ENCODE measurements around the gene EVA1A. TPM values are rescaled to one million over a fixed set of nuclear protein-coding genes. Genes with fewer than 3 reads are reported as not detected.

The EVA1A gene
- total RNA-seq, 1 donor from 2014 or later, result 19.9 TPM

DNA sequence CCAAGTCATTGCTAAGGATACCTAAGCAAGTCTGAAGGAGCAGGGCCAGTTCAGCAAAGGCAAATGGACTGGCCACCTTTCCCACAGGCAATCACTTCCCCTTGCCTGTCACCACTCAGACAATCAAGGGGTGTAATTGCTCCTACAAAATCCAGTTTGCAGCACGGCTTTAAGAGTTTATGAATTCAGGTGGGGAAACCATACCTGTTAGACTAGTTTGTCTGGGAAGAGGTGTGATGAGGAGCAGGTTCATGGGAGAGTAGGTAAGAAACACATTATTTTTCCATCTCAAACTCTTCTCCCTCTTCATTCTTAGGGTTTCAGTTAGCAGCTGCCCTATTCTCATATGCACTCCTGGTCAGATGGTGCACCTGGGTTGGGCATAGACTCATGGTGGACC, 102.5 kb downstream of the EVA1A start:
- Mint-ChIP-seq H3K4me1 (ENCODE audit: unreplicated experiment) (no peaks in the 10 kb centered on the region), H3K36me3 (ENCODE audit: low read depth, unreplicated experiment) (no peaks in the 10 kb centered on the region), H3K27ac (ENCODE audit: unreplicated experiment) (no peak overlapping the region), H3K4me3 (ENCODE audit: unreplicated experiment) (no peak overlapping the region), H3K9me3 (ENCODE audit: unreplicated experiment) (no peaks in the 10 kb centered on the region), H3K27me3 (ENCODE audit: unreplicated experiment) (no peaks in the 10 kb centered on the region)
- DNase-seq (ENCODE audit: low spot score), result no peak
- TF ChIP-seq, protein P1, sequence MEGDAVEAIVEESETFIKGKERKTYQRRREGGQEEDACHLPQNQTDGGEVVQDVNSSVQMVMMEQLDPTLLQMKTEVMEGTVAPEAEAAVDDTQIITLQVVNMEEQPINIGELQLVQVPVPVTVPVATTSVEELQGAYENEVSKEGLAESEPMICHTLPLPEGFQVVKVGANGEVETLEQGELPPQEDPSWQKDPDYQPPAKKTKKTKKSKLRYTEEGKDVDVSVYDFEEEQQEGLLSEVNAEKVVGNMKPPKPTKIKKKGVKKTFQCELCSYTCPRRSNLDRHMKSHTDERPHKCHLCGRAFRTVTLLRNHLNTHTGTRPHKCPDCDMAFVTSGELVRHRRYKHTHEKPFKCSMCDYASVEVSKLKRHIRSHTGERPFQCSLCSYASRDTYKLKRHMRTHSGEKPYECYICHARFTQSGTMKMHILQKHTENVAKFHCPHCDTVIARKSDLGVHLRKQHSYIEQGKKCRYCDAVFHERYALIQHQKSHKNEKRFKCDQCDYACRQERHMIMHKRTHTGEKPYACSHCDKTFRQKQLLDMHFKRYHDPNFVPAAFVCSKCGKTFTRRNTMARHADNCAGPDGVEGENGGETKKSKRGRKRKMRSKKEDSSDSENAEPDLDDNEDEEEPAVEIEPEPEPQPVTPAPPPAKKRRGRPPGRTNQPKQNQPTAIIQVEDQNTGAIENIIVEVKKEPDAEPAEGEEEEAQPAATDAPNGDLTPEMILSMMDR (IDR thresholded peaks at IDR 0.05; ENCODE audit: unreplicated experiment), result no peak

DNA sequence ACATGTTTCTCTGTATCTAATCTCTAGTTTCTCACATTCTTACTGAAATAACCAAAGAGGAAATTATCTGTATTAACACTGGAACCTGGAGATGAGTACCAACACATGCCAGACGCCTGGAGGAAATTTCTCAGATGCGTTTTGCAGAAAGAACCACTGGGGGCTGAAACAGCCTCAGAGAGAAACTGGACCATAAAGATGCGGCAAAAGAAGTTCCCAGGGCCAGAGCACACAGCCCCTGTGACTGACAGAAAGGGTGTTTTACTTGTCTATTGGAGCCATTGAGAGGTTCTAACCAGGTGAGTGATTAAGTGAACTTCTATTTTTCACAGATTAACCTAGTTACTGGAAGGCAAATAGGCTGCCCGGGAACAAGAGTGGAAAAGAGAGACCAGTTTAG, 103.9 kb downstream of the EVA1A start:
- no peak for DNase-seq (ENCODE audit: low spot score)
- no peaks in the 10 kb centered on the region for H3K9me3 Mint-ChIP-seq (ENCODE audit: unreplicated experiment)
- H3K4me1 Mint-ChIP-seq (ENCODE audit: unreplicated experiment), result no peaks in the 10 kb centered on the region
- H3K27me3 Mint-ChIP-seq (ENCODE audit: unreplicated experiment), result no peaks in the 10 kb centered on the region
- H3K27ac Mint-ChIP-seq (ENCODE audit: unreplicated experiment), result no peak overlapping the region
- H3K36me3 Mint-ChIP-seq (ENCODE audit: low read depth, unreplicated experiment), result no peaks in the 10 kb centered on the region
- no peak overlapping the region for H3K4me3 Mint-ChIP-seq (ENCODE audit: unreplicated experiment)
- TF ChIP-seq, protein P1 (IDR thresholded peaks at IDR 0.05; ENCODE audit: unreplicated experiment), result no peak

DNA sequence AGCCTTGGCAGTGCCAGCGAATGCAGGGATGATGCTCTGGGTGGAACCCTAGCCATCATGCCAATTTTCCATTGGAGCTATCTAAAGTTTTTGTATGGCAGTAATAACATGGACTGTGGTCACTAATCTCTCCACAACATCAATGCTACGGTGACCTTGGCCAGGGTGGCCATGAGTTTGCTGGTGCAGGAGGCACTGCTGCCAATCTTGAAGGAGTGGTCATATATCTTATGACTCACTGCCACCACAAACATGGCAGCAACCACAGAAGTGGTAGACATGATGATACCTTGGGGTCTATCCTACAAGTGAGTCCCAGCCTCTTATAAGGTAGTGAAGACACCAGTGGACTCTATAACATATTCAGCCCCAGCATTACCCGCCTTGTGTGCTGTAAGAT, 104.6 kb downstream of the EVA1A start:
- H3K4me3 Mint-ChIP-seq (ENCODE audit: unreplicated experiment), result no peak overlapping the region
- no peaks in the 10 kb centered on the region for H3K36me3 Mint-ChIP-seq (ENCODE audit: low read depth, unreplicated experiment)
- TF ChIP-seq, protein P1 (IDR thresholded peaks at IDR 0.05; ENCODE audit: unreplicated experiment), result no peak
- no peaks in the 10 kb centered on the region for H3K27me3 Mint-ChIP-seq (ENCODE audit: unreplicated experiment)
- H3K27ac Mint-ChIP-seq (ENCODE audit: unreplicated experiment), result no peak overlapping the region
- H3K9me3 Mint-ChIP-seq (ENCODE audit: unreplicated experiment), result no peaks in the 10 kb centered on the region
- DNase-seq (ENCODE audit: low spot score), result no peak
- H3K4me1 Mint-ChIP-seq (ENCODE audit: unreplicated experiment), result no peaks in the 10 kb centered on the region

DNA sequence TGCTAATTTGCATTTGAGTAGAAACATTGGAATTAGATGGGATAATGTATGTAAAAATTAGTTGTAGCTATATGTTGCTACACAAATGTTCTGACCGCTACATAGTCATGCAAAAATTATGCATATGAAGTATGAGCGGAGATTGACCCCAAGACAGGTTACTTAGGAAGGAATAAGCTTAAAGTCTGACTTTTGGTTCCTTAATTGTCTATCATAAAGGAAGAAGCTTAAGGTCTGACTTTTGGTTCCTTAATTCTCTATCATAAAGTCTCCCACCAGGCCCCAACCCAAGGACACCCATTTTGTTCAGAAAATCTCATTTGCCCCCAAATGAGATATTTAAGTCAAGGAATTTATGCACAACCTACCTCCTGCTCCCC, 106.5 kb downstream of the EVA1A start:
- no peak overlapping the region for H3K27ac Mint-ChIP-seq (ENCODE audit: unreplicated experiment)
- no peaks in the 10 kb centered on the region for H3K9me3 Mint-ChIP-seq (ENCODE audit: unreplicated experiment)
- H3K27me3 Mint-ChIP-seq (ENCODE audit: unreplicated experiment), result no peaks in the 10 kb centered on the region
- H3K36me3 Mint-ChIP-seq (ENCODE audit: low read depth, unreplicated experiment), result no peaks in the 10 kb centered on the region
- DNase-seq (ENCODE audit: low spot score), result no peak
- H3K4me3 Mint-ChIP-seq (ENCODE audit: unreplicated experiment), result no peak overlapping the region
- no peaks in the 10 kb centered on the region for H3K4me1 Mint-ChIP-seq (ENCODE audit: unreplicated experiment)
- TF ChIP-seq, protein P1 (IDR thresholded peaks at IDR 0.05; ENCODE audit: unreplicated experiment), result no peak

DNA sequence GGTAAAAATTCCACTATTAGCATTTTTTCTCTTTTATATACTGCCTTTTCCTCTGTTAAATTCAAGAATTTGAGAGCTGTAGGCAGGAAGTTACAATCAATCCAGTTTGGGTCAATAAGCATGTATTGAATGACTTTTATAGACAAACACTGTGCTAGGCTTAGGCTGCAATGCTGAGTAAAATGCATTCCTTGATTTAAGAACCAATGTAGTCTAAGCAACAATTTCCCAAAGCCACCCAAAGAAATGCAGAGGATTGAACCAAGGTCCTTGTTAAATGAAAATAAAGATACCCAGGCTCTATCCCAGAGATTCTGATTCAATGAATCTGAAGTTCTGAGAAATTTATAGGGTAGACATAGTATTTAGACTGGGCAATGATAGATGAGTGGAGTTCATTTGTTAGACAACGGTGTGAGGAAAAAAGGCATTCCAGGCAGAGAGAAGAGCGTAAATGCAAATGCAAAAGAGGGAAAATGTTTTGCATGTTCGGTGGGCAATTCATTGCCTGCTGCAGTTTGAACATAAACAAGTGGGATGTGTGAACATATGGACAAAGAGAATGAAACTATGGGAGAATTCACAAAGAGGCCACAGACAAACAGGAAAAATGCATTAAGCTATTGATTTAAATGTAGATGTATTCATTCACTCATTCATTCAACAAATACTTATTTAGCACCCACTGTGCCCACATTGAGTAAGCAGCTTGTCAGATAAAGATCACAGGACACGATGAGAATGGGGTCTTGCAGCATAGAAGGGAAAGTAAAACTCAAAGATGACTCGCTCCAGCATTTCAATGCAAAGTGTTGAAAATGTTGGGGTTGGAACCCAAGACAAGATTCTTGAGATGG, 107.1 kb downstream of the EVA1A start:
- TF ChIP-seq, protein P1 (IDR thresholded peaks at IDR 0.05; ENCODE audit: unreplicated experiment), result no peak
- H3K4me1 Mint-ChIP-seq (ENCODE audit: unreplicated experiment), result no peaks in the 10 kb centered on the region
- no peak for DNase-seq (ENCODE audit: low spot score)
- no peaks in the 10 kb centered on the region for H3K27me3 Mint-ChIP-seq (ENCODE audit: unreplicated experiment)
- no peaks in the 10 kb centered on the region for H3K36me3 Mint-ChIP-seq (ENCODE audit: low read depth, unreplicated experiment)
- H3K27ac Mint-ChIP-seq (ENCODE audit: unreplicated experiment), result no peak overlapping the region
- H3K4me3 Mint-ChIP-seq (ENCODE audit: unreplicated experiment), result no peak overlapping the region
- no peaks in the 10 kb centered on the region for H3K9me3 Mint-ChIP-seq (ENCODE audit: unreplicated experiment)
